T-helper 1 cell treated with Interleukin-12 subunit alpha and Interleukin-12 subunit beta and Interleukin-4 antibody, amounts not matched to agents 30 ng/mL and 1 ng/mL, for 36 hours (primary cell): ENCODE data around the gene NDUFAF8. TPM values are rescaled to one million over a fixed set of nuclear protein-coding genes. Genes with fewer than 3 reads are reported as not detected.

Experiments used
- intact Hi-C: fragments of 100-400 bp; cut with micrococcal nuclease; formaldehyde crosslinking; loops from one replicate; pipeline ENCODE4 v1.15.1; 2024
- total RNA-seq: library from RNA; stranded (reverse); gene quantifications from 2 replicates; pipeline ENCODE4 v1.2.3, GENCODE V29; 2022

Gene NDUFAF8
- total RNA-seq, 1 donor from 2014 or later, result 47.3 TPM

GRCh38 chr17:81200695-81201580 lies 38.2 kb upstream of the NDUFAF8 start:
- intact Hi-C loops, result no loop called here

- intact Hi-C loops, result no loop called here
Observed at GRCh38 chr17:81202318-81202717, 36.8 kb upstream of the NDUFAF8 start.

GRCh38 chr17:81203136-81203535 lies 36.0 kb upstream of the NDUFAF8 start:
- intact Hi-C loops, result no loop called here

GRCh38 chr17:81204578-81204977 lies 34.5 kb upstream of the NDUFAF8 start:
- intact Hi-C loops, result no loop called here

- intact Hi-C loops, result no loop called here
Observed at GRCh38 chr17:81206166-81206565, 33.0 kb upstream of the NDUFAF8 start.

- intact Hi-C loops, result no loop called here
Observed at GRCh38 chr17:81206657-81207056, 32.5 kb upstream of the NDUFAF8 start.

- intact Hi-C loops, result no loop called here
Observed at GRCh38 chr17:81207610-81208581, 31.2 kb upstream of the NDUFAF8 start.

DNA sequence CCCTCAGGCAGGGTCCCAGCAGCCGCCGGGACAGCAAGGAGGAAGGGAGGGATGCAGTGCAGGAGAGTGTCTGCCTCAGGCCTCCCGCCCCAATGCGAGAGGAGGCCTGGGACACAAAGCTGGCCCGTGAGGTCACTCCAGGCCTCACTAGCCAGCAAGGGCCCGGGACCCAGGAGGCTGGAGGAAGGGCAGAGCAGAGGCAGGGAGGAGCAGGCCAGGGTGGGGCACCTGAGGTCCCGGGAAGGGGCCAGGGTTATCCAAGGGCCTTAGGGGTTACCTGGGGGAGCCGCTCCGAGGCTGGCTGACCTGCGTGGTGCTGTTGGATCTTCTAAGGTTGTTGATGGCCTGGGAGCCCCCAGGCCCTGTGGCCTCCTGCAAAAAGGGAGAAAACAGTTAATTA lies 30.5 kb upstream of the NDUFAF8 start:
- intact Hi-C loops, result no loop called here

DNA sequence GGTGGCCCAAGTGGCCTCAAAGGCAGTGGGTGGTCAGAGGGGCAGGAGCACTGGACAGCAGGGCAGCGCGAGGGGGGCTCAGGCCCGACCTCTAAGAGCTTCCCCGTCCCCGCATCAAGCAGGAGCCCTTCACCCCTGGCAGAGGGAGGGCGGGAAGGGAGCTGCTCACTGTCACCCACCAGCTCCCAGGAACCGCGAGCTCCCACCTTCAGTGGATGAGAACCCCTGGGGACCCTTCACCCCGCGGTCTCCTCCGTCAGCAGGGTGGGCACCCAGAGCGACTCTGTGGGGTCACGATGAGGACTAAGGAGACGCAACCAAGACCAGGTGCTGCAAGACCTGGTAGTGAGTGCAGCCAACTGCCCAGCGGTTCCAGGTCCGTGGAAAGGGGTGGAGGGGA lies 30.0 kb upstream of the NDUFAF8 start:
- intact Hi-C loops, result no loop called here

DNA sequence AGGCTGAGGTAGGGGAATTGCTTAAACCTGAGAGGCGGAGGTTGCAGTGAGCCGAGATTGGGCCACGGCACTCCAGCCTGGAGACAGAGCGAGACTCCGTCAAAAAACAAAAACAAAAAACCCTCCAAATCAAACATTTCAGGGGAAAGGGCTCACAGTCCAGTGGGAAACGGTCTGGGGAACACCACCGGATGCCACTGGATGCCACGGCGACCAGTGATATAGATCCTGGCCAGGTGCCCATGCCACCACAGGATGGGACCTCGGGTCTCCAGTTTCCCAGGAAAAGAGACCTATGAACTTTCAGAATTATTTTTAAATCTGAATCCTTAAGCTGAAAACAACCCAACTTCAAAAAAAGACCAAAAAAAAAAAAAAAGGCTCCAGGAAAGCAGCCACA lies 28.7 kb upstream of the NDUFAF8 start:
- intact Hi-C loops, result no loop called here

DNA sequence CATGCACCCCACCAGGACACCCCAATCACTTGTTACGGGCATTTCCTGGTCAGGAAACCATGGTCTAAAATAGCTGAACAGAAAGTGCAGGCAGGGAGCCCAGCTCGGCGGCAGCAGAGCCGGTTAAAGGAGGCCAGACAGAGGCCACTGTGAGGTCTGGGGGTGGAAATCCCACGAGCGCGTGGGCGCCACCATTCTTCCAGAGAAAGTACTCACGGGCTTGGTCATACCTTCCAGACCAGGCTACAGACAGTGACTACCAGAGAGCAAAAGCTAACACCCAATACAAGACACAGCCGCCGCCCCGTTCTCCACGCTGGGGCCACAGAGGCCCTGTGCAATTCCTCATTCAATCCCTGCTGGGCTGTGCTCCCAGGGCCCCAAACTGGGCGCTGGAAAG lies 28.2 kb upstream of the NDUFAF8 start:
- intact Hi-C loops, result no loop called here

DNA sequence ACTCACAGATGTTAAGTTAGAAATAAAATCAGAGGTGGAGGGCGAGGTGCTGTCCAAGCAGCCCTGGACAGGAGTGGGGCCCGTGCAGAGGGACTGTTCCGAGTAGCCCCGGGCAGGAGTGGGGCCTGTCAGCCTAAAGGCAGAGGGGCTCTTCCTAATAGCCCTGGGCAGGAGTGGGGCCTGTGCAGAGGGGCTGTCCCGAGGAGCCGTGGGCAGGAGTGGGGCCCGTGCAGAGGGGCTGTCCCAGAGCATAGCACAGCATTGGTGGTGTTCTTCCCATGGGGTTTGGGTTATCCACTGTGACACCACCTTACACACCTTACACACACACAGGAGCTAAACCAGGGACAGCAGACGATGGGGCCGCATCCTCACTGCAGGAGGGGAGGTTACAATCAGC lies 26.8 kb upstream of the NDUFAF8 start:
- intact Hi-C loops, result no loop called here

DNA sequence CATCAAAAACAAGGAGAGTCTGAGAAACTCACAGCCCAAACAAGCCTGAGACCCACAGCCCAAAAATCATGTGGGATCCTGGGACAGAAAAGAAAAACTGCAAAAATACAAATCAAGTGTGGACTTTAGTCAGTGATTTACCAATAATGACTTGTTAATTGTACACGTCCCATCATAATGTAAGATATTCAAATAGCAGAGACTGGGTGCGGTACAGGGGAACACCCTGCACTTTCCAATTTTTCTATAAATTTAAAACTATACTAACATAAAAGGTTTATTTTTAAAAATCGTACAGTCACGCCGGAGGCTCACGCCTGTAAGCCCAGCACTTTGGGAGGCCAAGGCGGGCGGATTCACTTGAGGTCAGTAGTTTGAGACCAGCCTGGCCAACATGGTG lies 25.1 kb upstream of the NDUFAF8 start:
- intact Hi-C loops, result no loop called here

DNA sequence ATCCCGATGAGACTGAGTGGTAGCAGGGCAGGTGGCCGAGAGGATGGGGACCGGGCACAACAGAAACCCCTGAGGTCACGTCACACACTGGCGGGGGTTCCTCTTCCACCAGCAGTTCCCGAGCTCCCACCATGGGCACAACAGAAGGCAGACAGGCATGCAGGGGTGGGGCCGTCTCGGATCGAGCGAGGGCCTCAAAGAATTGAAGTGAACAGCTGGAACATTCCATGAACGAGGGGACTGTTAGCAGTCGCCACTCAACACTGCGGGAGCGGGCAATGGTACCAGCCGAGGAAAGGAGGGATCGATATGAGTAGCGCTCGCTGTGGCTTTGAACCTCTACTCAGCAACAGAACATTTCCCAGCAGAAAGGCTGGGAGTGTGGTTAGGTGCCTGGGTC lies 21.6 kb upstream of the NDUFAF8 start:
- intact Hi-C loops, result no loop called here

DNA sequence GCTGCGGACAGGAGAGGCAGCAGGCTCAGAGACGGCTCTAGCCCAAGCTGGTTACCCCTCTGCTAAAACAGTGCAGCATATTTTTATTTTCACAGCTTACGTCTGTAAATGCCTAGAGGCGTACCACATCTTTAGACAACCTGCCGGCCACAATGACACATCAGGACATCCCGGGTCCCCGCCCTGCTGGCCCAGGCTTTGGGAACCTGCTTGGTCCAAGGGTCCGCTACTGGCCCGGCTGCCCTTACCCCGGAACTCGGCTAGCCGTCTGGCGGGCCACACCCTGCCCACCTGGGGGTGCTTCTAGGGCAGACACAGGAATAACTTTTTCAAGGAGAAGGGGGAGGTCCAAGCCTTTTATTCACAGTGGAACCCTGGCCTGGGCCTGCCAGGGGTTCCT lies 20.7 kb upstream of the NDUFAF8 start:
- intact Hi-C loops, result no loop called here

DNA sequence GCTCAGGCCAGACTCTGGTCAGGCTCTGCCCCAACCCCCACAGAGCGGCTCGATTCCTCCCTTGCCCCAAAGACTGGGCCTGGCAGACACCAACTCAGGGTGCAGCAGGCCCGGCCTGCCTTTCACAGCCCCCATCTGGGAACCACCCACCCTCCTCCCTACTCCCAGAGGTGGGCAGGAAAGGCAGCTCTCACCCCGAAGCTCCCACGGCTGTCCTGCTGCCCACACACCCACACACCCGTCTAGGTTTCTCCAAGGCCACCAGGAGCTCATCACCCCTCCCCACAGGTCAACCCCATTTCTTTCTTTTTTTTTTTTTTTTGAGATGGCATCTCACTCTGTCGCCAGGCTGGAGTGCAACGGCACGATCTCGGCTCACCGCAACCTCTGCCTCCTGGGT lies 20.1 kb upstream of the NDUFAF8 start:
- intact Hi-C loops, result no loop called here

- intact Hi-C loops, result loop anchor here (5.0 kb wide), 1 partner anchor 117 kb away; no protein-coding TSS in a partner anchor
Observed at GRCh38 chr17:81219476-81220180, 19.5 kb upstream of the NDUFAF8 start.

DNA sequence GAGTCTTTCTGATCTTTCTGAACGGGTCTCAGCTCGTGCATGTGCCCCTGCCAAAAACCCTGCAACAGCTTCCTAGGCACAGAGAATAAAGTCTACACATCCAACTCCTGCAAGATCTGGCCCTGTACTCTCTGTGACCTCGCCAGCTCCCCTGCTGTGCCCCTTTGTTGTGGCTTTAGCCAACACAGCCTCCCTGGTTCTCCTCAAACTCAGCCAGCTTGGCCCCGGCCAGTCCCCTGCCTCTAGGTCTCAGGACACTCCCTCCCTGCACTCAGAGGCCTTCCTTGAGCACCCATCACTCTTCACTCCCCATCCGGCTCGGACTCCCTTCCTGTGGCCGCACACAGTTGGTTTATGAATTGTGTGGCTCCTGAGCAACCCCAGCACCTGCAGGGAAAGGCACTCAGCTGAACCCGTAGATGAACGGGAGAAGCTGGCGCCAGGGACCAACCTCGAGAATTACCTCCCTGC lies 17.7 kb upstream of the NDUFAF8 start:
- intact Hi-C loops, result loop anchor here (5.0 kb wide), 1 partner anchor 119 kb away; no protein-coding TSS in a partner anchor

GRCh38 chr17:81221842-81222619 lies 17.1 kb upstream of the NDUFAF8 start:
- intact Hi-C loops, result loop anchor here (2.0 to 5.0 kb wide), 2 partner anchors 120 to 959 kb away; no protein-coding TSS in a partner anchor

DNA sequence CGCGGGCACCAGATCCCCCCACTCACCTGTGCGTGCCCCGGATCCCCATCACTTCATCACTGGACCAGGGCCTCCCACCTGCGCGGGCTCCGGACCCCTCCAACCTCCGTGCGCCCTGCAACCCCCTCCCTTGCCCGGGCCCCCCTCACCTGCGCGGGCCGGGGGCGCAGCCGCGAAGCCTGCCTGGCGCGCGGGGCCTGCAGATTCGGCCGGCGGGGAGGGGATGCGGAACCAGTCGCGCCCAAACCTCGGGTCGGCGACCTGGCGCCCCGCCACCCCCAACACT lies 16.6 kb upstream of the NDUFAF8 start:
- intact Hi-C loops, result loop anchor here (2.0 to 5.0 kb wide), 2 partner anchors 120 to 960 kb away; no protein-coding TSS in a partner anchor
